Measurements from ENCODE around the gene PIF1. TPM values are rescaled to one million over a fixed set of nuclear protein-coding genes. Genes with fewer than 3 reads are reported as not detected.
"Not testable (repeated sequence)": the region's sequence is repeated elsewhere in the genome, so short reads cannot be mapped to it uniquely, and the experiment has no call there.

PIF1 gene
- polyA plus RNA-seq, 1 donor (not counting 4 experiments of a cell fraction or from before 2014, with no cell fraction given) = 7.6 TPM

- TF ChIP-seq EZH2 (IDR thresholded peaks at IDR 0.05; ENCODE audit: low read length) = no peak
- TF ChIP-seq CTCF (optimal IDR thresholded peaks at IDR 0.05 in 1 of 3, IDR thresholded peaks at IDR 0.05 in 1 of 3, conservative IDR thresholded peaks at IDR 0.05 in 1 of 3; ENCODE audit: extremely low read depth in 1 of 3, insufficient read depth in 2 of 3, low read length in 3 of 3) = no peak
- Histone ChIP-seq H3K9me1 (ENCODE audit: control insufficient read depth, extremely low read depth, insufficient read depth, low read length) (no peaks in the 10 kb centered on the region), H3K79me2 (ENCODE audit: control insufficient read depth, insufficient read depth, low read length) (no peaks in the 10 kb centered on the region), H4K20me1 (ENCODE audit: control insufficient read depth, extremely low read depth, insufficient read depth, low read length) (no peaks in the 10 kb centered on the region), H3K4me2 (ENCODE audit: control insufficient read depth, extremely low read depth, insufficient read depth, low read depth, low read length) (no peak overlapping the region), H3K27me3 (ENCODE audit: control insufficient read depth, extremely low read depth, insufficient read depth, low read length) (no peaks in the 10 kb centered on the region), H2AFZ (ENCODE audit: control insufficient read depth, low read length) (no peak overlapping the region), H3K36me3 (ENCODE audit: control insufficient read depth in 2 of 2, extremely low read depth in 1 of 2, insufficient read depth in 2 of 2, low read length in 2 of 2) (no peaks in the 10 kb centered on the region), H3K27ac (ENCODE audit: control insufficient read depth, insufficient read depth, low read length) (no peak overlapping the region), H3K4me3 (ENCODE audit: control insufficient read depth in 2 of 3, extremely low read depth in 1 of 3, insufficient read depth in 2 of 3, low read depth in 1 of 3, low read length in 3 of 3) (no peak overlapping the region), H3K4me1 (ENCODE audit: control insufficient read depth, extremely low read depth, insufficient read depth, low read length) (no peaks in the 10 kb centered on the region), H3K9ac (ENCODE audit: control insufficient read depth, extremely low read depth, insufficient read depth, low read length) (no peak overlapping the region), H3K9me3 (ENCODE audit: control insufficient read depth, low read depth, low read length) (no peaks in the 10 kb centered on the region)
- dilution Hi-C loops (cut with MboI; ENCODE audit: extremely low pct_ligation_motif_present, low sequenced_read_pairs) = no loop called here
- FAIRE-seq = no peak
- DNase-seq (ENCODE audit: low read depth, low spot score) = no peak
These were observed 21.9 kb downstream of the PIF1 start for GRCh38 chr15:64803526-64803925.

- Histone ChIP-seq H4K20me1 (ENCODE audit: control insufficient read depth, extremely low read depth, insufficient read depth, low read length) (no peaks in the 10 kb centered on the region), H3K9ac (ENCODE audit: control insufficient read depth, extremely low read depth, insufficient read depth, low read length) (no peak overlapping the region), H3K9me1 (ENCODE audit: control insufficient read depth, extremely low read depth, insufficient read depth, low read length) (no peaks in the 10 kb centered on the region), H3K9me3 (ENCODE audit: control insufficient read depth, low read depth, low read length) (no peaks in the 10 kb centered on the region), H3K4me3 (ENCODE audit: control insufficient read depth in 2 of 3, extremely low read depth in 1 of 3, insufficient read depth in 2 of 3, low read depth in 1 of 3, low read length in 3 of 3) (no peak overlapping the region), H3K79me2 (ENCODE audit: control insufficient read depth, insufficient read depth, low read length) (no peaks in the 10 kb centered on the region), H3K27me3 (ENCODE audit: control insufficient read depth, extremely low read depth, insufficient read depth, low read length) (no peaks in the 10 kb centered on the region), H3K27ac (ENCODE audit: control insufficient read depth, insufficient read depth, low read length) (no peak overlapping the region), H2AFZ (ENCODE audit: control insufficient read depth, low read length) (no peak overlapping the region), H3K36me3 (ENCODE audit: control insufficient read depth in 2 of 2, extremely low read depth in 1 of 2, insufficient read depth in 2 of 2, low read length in 2 of 2) (no peaks in the 10 kb centered on the region), H3K4me2 (ENCODE audit: control insufficient read depth, extremely low read depth, insufficient read depth, low read depth, low read length) (no peak overlapping the region), H3K4me1 (ENCODE audit: control insufficient read depth, extremely low read depth, insufficient read depth, low read length) (no peaks in the 10 kb centered on the region)
- TF ChIP-seq CTCF (optimal IDR thresholded peaks at IDR 0.05 in 1 of 3, IDR thresholded peaks at IDR 0.05 in 1 of 3, conservative IDR thresholded peaks at IDR 0.05 in 1 of 3; ENCODE audit: extremely low read depth in 1 of 3, insufficient read depth in 2 of 3, low read length in 3 of 3) (no peak), EZH2 (IDR thresholded peaks at IDR 0.05; ENCODE audit: low read length) (no peak)
- DNase-seq (ENCODE audit: low read depth, low spot score) (no peak), FAIRE-seq (no peak)
- dilution Hi-C loops (cut with MboI; ENCODE audit: extremely low pct_ligation_motif_present, low sequenced_read_pairs) = no loop called here
These were observed 25.0 kb downstream of the PIF1 start for GRCh38 chr15:64800476-64800875.

GRCh38 chr15:64798905-64799304, 26.5 kb downstream of the PIF1 start:
- H4K20me1 ChIP-seq (ENCODE audit: control insufficient read depth, extremely low read depth, insufficient read depth, low read length); H3K79me2 ChIP-seq (ENCODE audit: control insufficient read depth, insufficient read depth, low read length); H3K36me3 ChIP-seq (ENCODE audit: control insufficient read depth in 2 of 2, extremely low read depth in 1 of 2, insufficient read depth in 2 of 2, low read length in 2 of 2); dilution Hi-C loops (cut with MboI; ENCODE audit: extremely low pct_ligation_motif_present, low sequenced_read_pairs); H3K4me3 ChIP-seq (ENCODE audit: control insufficient read depth in 2 of 3, extremely low read depth in 1 of 3, insufficient read depth in 2 of 3, low read depth in 1 of 3, low read length in 3 of 3); DNase-seq (ENCODE audit: low read depth, low spot score); H3K4me2 ChIP-seq (ENCODE audit: control insufficient read depth, extremely low read depth, insufficient read depth, low read depth, low read length); H3K27me3 ChIP-seq (ENCODE audit: control insufficient read depth, extremely low read depth, insufficient read depth, low read length); H3K27ac ChIP-seq (ENCODE audit: control insufficient read depth, insufficient read depth, low read length); H3K9me1 ChIP-seq (ENCODE audit: control insufficient read depth, extremely low read depth, insufficient read depth, low read length); H2AFZ ChIP-seq (ENCODE audit: control insufficient read depth, low read length); H3K4me1 ChIP-seq (ENCODE audit: control insufficient read depth, extremely low read depth, insufficient read depth, low read length); H3K9ac ChIP-seq (ENCODE audit: control insufficient read depth, extremely low read depth, insufficient read depth, low read length); H3K9me3 ChIP-seq (ENCODE audit: control insufficient read depth, low read depth, low read length); FAIRE-seq: not testable (repeated sequence)

GRCh38 chr15:64795921-64796320, 29.5 kb downstream of the PIF1 start:
- H3K9me1 ChIP-seq (ENCODE audit: control insufficient read depth, extremely low read depth, insufficient read depth, low read length); H4K20me1 ChIP-seq (ENCODE audit: control insufficient read depth, extremely low read depth, insufficient read depth, low read length); H3K79me2 ChIP-seq (ENCODE audit: control insufficient read depth, insufficient read depth, low read length); H3K27ac ChIP-seq (ENCODE audit: control insufficient read depth, insufficient read depth, low read length); H3K4me3 ChIP-seq (ENCODE audit: control insufficient read depth in 2 of 3, extremely low read depth in 1 of 3, insufficient read depth in 2 of 3, low read depth in 1 of 3, low read length in 3 of 3); H3K4me2 ChIP-seq (ENCODE audit: control insufficient read depth, extremely low read depth, insufficient read depth, low read depth, low read length); H3K36me3 ChIP-seq (ENCODE audit: control insufficient read depth in 2 of 2, extremely low read depth in 1 of 2, insufficient read depth in 2 of 2, low read length in 2 of 2); FAIRE-seq; H3K27me3 ChIP-seq (ENCODE audit: control insufficient read depth, extremely low read depth, insufficient read depth, low read length); DNase-seq (ENCODE audit: low read depth, low spot score); dilution Hi-C loops (cut with MboI; ENCODE audit: extremely low pct_ligation_motif_present, low sequenced_read_pairs); H2AFZ ChIP-seq (ENCODE audit: control insufficient read depth, low read length); H3K4me1 ChIP-seq (ENCODE audit: control insufficient read depth, extremely low read depth, insufficient read depth, low read length); H3K9ac ChIP-seq (ENCODE audit: control insufficient read depth, extremely low read depth, insufficient read depth, low read length); H3K9me3 ChIP-seq (ENCODE audit: control insufficient read depth, low read depth, low read length): not testable (repeated sequence)
